Liver (tissue), 3 donors: ENCODE measurements around the gene KLHL30.

Experiments used
- FOXA1 ChIP-seq: IDR thresholded peaks from 2 replicates; pipeline ENCODE4 v1.6.1; 2016; ENCODE audit warnings: antibody characterized with exemption
- SP1 ChIP-seq: IDR thresholded peaks from 2 replicates; pipeline ENCODE4 v1.6.1; 2018; ENCODE audit warnings: antibody characterized with exemption, mild to moderate bottlenecking
- YY1 ChIP-seq: IDR thresholded peaks from 2 replicates; pipeline ENCODE4 v1.6.1; 2016; ENCODE audit warnings: antibody characterized with exemption, mild to moderate bottlenecking
- TF ChIP-seq, protein P1 (sequence below): IDR thresholded peaks from 2 replicates; pipeline ENCODE4 v1.6.1; 2016; ENCODE audit warnings: antibody characterized with exemption, mild to moderate bottlenecking
- TF ChIP-seq, protein P2 (sequence below): IDR thresholded peaks from 2 replicates; pipeline ENCODE4 v1.6.1; 2016; ENCODE audit warnings: antibody characterized with exemption
- TF ChIP-seq, protein P3 (sequence below): fragments of 150-350 bp; IDR thresholded peaks from 2 replicates; pipeline ENCODE4 v1.5.1; 2017; ENCODE audit warnings: improper control_type of control experiment, low read depth, low read length; ENCODE audit not compliant: missing input control
- donor health status: healthy.
- donor health status: healthy.

DNA sequence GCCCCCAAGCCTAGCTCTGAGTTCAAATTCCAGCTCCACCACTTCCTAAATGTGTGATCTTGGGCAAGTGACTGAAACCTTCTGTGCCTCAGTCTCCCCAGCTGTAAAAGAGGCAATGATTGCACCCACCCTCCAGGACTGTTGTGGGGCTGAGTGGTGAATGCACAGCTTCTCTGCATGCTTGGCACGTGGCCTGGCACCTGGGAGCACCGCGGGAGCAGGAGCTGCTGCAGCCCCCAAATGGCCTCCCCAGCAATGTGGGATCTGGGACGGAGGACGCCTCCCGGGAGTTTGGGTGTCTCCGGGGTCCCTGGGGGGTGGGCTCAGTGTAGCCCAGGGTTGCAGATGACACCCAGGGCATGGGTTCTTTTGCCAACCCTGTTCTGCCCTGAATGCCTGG is 1.6 kb downstream of the KLHL30 start:
- TF ChIP-seq, protein P1, sequence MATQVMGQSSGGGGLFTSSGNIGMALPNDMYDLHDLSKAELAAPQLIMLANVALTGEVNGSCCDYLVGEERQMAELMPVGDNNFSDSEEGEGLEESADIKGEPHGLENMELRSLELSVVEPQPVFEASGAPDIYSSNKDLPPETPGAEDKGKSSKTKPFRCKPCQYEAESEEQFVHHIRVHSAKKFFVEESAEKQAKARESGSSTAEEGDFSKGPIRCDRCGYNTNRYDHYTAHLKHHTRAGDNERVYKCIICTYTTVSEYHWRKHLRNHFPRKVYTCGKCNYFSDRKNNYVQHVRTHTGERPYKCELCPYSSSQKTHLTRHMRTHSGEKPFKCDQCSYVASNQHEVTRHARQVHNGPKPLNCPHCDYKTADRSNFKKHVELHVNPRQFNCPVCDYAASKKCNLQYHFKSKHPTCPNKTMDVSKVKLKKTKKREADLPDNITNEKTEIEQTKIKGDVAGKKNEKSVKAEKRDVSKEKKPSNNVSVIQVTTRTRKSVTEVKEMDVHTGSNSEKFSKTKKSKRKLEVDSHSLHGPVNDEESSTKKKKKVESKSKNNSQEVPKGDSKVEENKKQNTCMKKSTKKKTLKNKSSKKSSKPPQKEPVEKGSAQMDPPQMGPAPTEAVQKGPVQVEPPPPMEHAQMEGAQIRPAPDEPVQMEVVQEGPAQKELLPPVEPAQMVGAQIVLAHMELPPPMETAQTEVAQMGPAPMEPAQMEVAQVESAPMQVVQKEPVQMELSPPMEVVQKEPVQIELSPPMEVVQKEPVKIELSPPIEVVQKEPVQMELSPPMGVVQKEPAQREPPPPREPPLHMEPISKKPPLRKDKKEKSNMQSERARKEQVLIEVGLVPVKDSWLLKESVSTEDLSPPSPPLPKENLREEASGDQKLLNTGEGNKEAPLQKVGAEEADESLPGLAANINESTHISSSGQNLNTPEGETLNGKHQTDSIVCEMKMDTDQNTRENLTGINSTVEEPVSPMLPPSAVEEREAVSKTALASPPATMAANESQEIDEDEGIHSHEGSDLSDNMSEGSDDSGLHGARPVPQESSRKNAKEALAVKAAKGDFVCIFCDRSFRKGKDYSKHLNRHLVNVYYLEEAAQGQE: no peak
- TF ChIP-seq, protein P2, sequence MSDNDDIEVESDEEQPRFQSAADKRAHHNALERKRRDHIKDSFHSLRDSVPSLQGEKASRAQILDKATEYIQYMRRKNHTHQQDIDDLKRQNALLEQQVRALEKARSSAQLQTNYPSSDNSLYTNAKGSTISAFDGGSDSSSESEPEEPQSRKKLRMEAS: no peak
- TF ChIP-seq, protein P3, sequence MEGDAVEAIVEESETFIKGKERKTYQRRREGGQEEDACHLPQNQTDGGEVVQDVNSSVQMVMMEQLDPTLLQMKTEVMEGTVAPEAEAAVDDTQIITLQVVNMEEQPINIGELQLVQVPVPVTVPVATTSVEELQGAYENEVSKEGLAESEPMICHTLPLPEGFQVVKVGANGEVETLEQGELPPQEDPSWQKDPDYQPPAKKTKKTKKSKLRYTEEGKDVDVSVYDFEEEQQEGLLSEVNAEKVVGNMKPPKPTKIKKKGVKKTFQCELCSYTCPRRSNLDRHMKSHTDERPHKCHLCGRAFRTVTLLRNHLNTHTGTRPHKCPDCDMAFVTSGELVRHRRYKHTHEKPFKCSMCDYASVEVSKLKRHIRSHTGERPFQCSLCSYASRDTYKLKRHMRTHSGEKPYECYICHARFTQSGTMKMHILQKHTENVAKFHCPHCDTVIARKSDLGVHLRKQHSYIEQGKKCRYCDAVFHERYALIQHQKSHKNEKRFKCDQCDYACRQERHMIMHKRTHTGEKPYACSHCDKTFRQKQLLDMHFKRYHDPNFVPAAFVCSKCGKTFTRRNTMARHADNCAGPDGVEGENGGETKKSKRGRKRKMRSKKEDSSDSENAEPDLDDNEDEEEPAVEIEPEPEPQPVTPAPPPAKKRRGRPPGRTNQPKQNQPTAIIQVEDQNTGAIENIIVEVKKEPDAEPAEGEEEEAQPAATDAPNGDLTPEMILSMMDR: no peak
- TF ChIP-seq YY1 (no peak), FOXA1 (no peak), SP1 (no peak)
